ENCODE results near the gene UBTD2. TPM values are rescaled to one million over a fixed set of nuclear protein-coding genes. Genes with fewer than 3 reads are reported as not detected.

Gene UBTD2
- total RNA-seq, 1 experiment from 2014 or later, result 22.7 TPM

GRCh38 chr5:172164769-172165212, 118.8 kb downstream of the UBTD2 start (continued):
- no peak for TF ChIP-seq ATF1 (CRISPR knock-in tag; IDR thresholded peaks at IDR 0.05)

- ChIA-PET CTCF (interaction anchor here (0.7 to 2.1 kb wide), 3 partner anchors 26 to 290 kb away, joined by 4 to 10 read pairs (median 6); partner anchors contain the start of gene STK10), POLR2A (interaction anchor here (0.7 kb wide), 1 partner anchor 104 kb away, joined by 4 read pairs; no protein-coding TSS in a partner anchor)
- no peaks in the 10 kb centered on the region for H3K27me3 Mint-ChIP-seq (ENCODE audit: low read depth)
- no peaks in the 10 kb centered on the region for H3K9me3 Mint-ChIP-seq
- H3K27ac Mint-ChIP-seq, result no peak overlapping the region
- DNase-seq (ENCODE audit: low spot score) (no peak), ATAC-seq (no peak)
- no peak overlapping the region for H3K4me3 Mint-ChIP-seq
- H3K36me3 Mint-ChIP-seq, result no peaks in the 10 kb centered on the region; the same call in 1 of the 2 replicates
- H3K4me1 Mint-ChIP-seq, result no peaks in the 10 kb centered on the region
- TF ChIP-seq ZNF423 (CRISPR knock-in tag; IDR thresholded peaks at IDR 0.05), result no peak
- TF ChIP-seq E2F4 (CRISPR knock-in tag; IDR thresholded peaks at IDR 0.05; ENCODE audit: borderline replicate concordance, low read depth), result no peak
- no peak for TF ChIP-seq FOXK1 (CRISPR knock-in tag; IDR thresholded peaks at IDR 0.05)
- TF ChIP-seq ZNF671 (CRISPR knock-in tag; IDR thresholded peaks at IDR 0.05), result no peak
Measured at GRCh38 chr5:172163346-172163745, 120.2 kb downstream of the UBTD2 start.

GRCh38 chr5:172162987-172163343, 120.6 kb downstream of the UBTD2 start:
- POLR2A ChIA-PET, result no interaction called here

More at GRCh38 chr5:172162987-172163343, 120.6 kb downstream of the UBTD2 start:
- H3K27ac Mint-ChIP-seq, result no peak overlapping the region
- H3K9me3 Mint-ChIP-seq, result no peaks in the 10 kb centered on the region
- H3K36me3 Mint-ChIP-seq, result no peaks in the 10 kb centered on the region; the same call in 1 of the 2 replicates
- H3K27me3 Mint-ChIP-seq (ENCODE audit: low read depth), result no peaks in the 10 kb centered on the region
- H3K4me1 Mint-ChIP-seq, result no peaks in the 10 kb centered on the region
- TF ChIP-seq ATF3 (CRISPR knock-in tag; conservative IDR thresholded peaks at IDR 0.05) (no peak), TEAD1 (CRISPR knock-in tag; IDR thresholded peaks at IDR 0.05) (no peak), ATF2 (CRISPR knock-in tag; IDR thresholded peaks at IDR 0.05; ENCODE audit: borderline replicate concordance, low read depth) (no peak), ESRRA (CRISPR knock-in tag; IDR thresholded peaks at IDR 0.05; ENCODE audit: borderline replicate concordance) (no peak), KAT7 (CRISPR knock-in tag; IDR thresholded peaks at IDR 0.05; ENCODE audit: borderline replicate concordance) (no peak), CDX4 (CRISPR knock-in tag; IDR thresholded peaks at IDR 0.05; ENCODE audit: borderline replicate concordance) (no peak), ARID4B (CRISPR knock-in tag; IDR thresholded peaks at IDR 0.05; ENCODE audit: borderline replicate concordance) (no peak), HMGXB4 (CRISPR knock-in tag; IDR thresholded peaks at IDR 0.05) (no peak)
- no peak overlapping the region for H3K4me3 Mint-ChIP-seq
- DNase-seq (ENCODE audit: low spot score) (no peak), ATAC-seq (no peak)
- CTCF ChIA-PET, result interaction anchor here (1.2 to 2.1 kb wide), 4 partner anchors 10 to 40 kb away, joined by 3 to 10 read pairs (median 4); partner anchors contain the start of gene STK10

Data from WTC11 (cell line).